Smooth muscle cell (in vitro differentiated cells): ENCODE measurements around the gene NANOS2. TPM values are rescaled to one million over a fixed set of nuclear protein-coding genes. Genes with fewer than 3 reads are reported as not detected.

ENCODE experiments used
- DNase-seq: peaks from one replicate; lab custom pipeline; 2025; ENCODE audit not compliant: unreplicated experiment; lab: John Stamatoyannopoulos, UW
- H2AFZ ChIP-seq: fragments of 200-600 bp; sonication (generic); 2 replicates; pipeline ENCODE4 v1.6.0; 2016; ENCODE audit warnings: antibody characterized with exemption, low read depth, mild to moderate bottlenecking
- H3F3A ChIP-seq: fragments of 200-600 bp; sonication (generic); 2 replicates; pipeline ENCODE4 v1.6.0; 2017; ENCODE audit warnings: antibody characterized with exemption, low read depth
- H3K27ac ChIP-seq: fragments of 200-600 bp; sonication (generic); 2 replicates; pipeline ENCODE4 v1.5.1; 2016; ENCODE audit warnings: low read depth, mild to moderate bottlenecking
- H3K27me3 ChIP-seq: fragments of 200-600 bp; sonication (generic); 2 replicates; pipeline ENCODE4 v1.6.1; 2016; ENCODE audit warnings: low read depth, mild to moderate bottlenecking
- H3K36me3 ChIP-seq: fragments of 200-600 bp; sonication (generic); 2 replicates; pipeline ENCODE4 v1.5.1; 2016; ENCODE audit warnings: low read depth
- H3K4me1 ChIP-seq: fragments of 200-600 bp; sonication (generic); 2 replicates; pipeline ENCODE4 v1.5.1; 2016; ENCODE audit warnings: low read depth
- H3K4me2 ChIP-seq: fragments of 200-600 bp; sonication (generic); 2 replicates; pipeline ENCODE4 v1.6.0; 2016; ENCODE audit warnings: mild to moderate bottlenecking
- H3K4me3 ChIP-seq: fragments of 200-600 bp; sonication (generic); 2 replicates; pipeline ENCODE4 v1.5.1; 2016; ENCODE audit warnings: mild to moderate bottlenecking
- H3K79me2 ChIP-seq: fragments of 200-600 bp; sonication (generic); 2 replicates; pipeline ENCODE4 v1.6.0; 2016; ENCODE audit warnings: low read depth, mild to moderate bottlenecking
- H3K9ac ChIP-seq: fragments of 200-600 bp; sonication (generic); 2 replicates; pipeline ENCODE4 v1.6.0; 2016; ENCODE audit warnings: low read depth
- H3K9me3 ChIP-seq: fragments of 200-600 bp; sonication (generic); replicated peaks from 2 replicates; pipeline ENCODE4 v1.5.1; 2016; ENCODE audit warnings: low read depth
- H4K20me1 ChIP-seq: fragments of 200-600 bp; sonication (generic); 2 replicates; pipeline ENCODE4 v1.6.0; 2016; ENCODE audit warnings: low read depth
- CTCF ChIP-seq: fragments of 200-600 bp; sonication (generic); IDR thresholded peaks from 2 replicates; pipeline ENCODE4 v1.5.1; 2017; ENCODE audit warnings: borderline replicate concordance, mild to moderate bottlenecking, antibody characterized with exemption; ENCODE audit not compliant: insufficient read depth, poor library complexity, severe bottlenecking
- WGBS: methylation state at CpG from one replicate; pipeline ENCODE4 v1.1.7; 2016; ENCODE audit warnings: low lambda C conversion rate; 5-methylcytosine and 5-hydroxymethylcytosine counted together
- polyA plus RNA-seq: library from polyadenylated mRNA; unstranded; fragments of >200 nt; fragmentation: Nextera tagmentation; extraction: Ambion mirVana; gene quantifications from 2 replicates; pipeline ENCODE4 v1.2.1, GENCODE V29; 2016
- total RNA-seq: library from RNA; depleted of rRNA; stranded (reverse); fragments of >200 nt; gene quantifications from 2 replicates; pipeline ENCODE4 v1.2.3, GENCODE V29; 2014

NANOS2 gene
- total and polyA plus RNA-seq, 2 experiments from 2014 or later = not detected

GRCh38 chr19:45955905-45956608, 41.5 kb upstream of the NANOS2 start:
- Histone ChIP-seq H3F3A (no peaks in the 10 kb centered on the region), H2AFZ (no peak overlapping the region), H4K20me1 (no peaks in the 10 kb centered on the region), H3K4me1 (peaks cover 9% of the 10 kb centered on the region), H3K27me3 (peaks cover 13% of the 10 kb centered on the region), H3K9me3 (no peaks in the 10 kb centered on the region), H3K36me3 (no peaks in the 10 kb centered on the region), H3K4me3 (no peak overlapping the region), H3K27ac (no peak overlapping the region), H3K4me2 (no peak overlapping the region), H3K79me2 (no peaks in the 10 kb centered on the region), H3K9ac (no peak overlapping the region)
- DNase-seq = no peak
- WGBS = 63% methylated on average over 12 of the region's 13 CpGs
- no peak for TF ChIP-seq CTCF

GRCh38 chr19:45954156-45954555, 39.6 kb upstream of the NANOS2 start:
- Histone ChIP-seq H3K27ac (no peak overlapping the region), H3K9ac (no peak overlapping the region), H3K4me3 (no peak overlapping the region), H3K36me3 (no peaks in the 10 kb centered on the region), H3K27me3 (no peaks in the 10 kb centered on the region), H3K4me1 (peaks cover 9% of the 10 kb centered on the region), H3F3A (no peaks in the 10 kb centered on the region), H4K20me1 (no peaks in the 10 kb centered on the region), H2AFZ (no peak overlapping the region), H3K79me2 (no peaks in the 10 kb centered on the region), H3K9me3 (no peaks in the 10 kb centered on the region), H3K4me2 (no peak overlapping the region)
- no peak for TF ChIP-seq CTCF
- DNase-seq = no peak
- 83% methylated on average over 9 of the region's 9 CpGs for WGBS

GRCh38 chr19:45953676-45954075, 39.1 kb upstream of the NANOS2 start:
- Histone ChIP-seq H4K20me1 (no peaks in the 10 kb centered on the region), H3K27ac (no peak overlapping the region), H3K79me2 (no peaks in the 10 kb centered on the region), H3K36me3 (no peaks in the 10 kb centered on the region), H3K9ac (no peak overlapping the region), H3K9me3 (no peaks in the 10 kb centered on the region), H3K4me1 (peaks cover 9% of the 10 kb centered on the region), H3K4me3 (no peak overlapping the region), H3K27me3 (no peaks in the 10 kb centered on the region), H3K4me2 (no peak overlapping the region), H3F3A (no peaks in the 10 kb centered on the region), H2AFZ (no peak overlapping the region)
- TF ChIP-seq CTCF = no peak
- WGBS = 94% methylated on average over 8 of the region's 8 CpGs
- DNase-seq = no peak
